ENCODE results near the gene GPATCH1.

- TF ChIP-seq, protein P1, sequence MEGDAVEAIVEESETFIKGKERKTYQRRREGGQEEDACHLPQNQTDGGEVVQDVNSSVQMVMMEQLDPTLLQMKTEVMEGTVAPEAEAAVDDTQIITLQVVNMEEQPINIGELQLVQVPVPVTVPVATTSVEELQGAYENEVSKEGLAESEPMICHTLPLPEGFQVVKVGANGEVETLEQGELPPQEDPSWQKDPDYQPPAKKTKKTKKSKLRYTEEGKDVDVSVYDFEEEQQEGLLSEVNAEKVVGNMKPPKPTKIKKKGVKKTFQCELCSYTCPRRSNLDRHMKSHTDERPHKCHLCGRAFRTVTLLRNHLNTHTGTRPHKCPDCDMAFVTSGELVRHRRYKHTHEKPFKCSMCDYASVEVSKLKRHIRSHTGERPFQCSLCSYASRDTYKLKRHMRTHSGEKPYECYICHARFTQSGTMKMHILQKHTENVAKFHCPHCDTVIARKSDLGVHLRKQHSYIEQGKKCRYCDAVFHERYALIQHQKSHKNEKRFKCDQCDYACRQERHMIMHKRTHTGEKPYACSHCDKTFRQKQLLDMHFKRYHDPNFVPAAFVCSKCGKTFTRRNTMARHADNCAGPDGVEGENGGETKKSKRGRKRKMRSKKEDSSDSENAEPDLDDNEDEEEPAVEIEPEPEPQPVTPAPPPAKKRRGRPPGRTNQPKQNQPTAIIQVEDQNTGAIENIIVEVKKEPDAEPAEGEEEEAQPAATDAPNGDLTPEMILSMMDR (IDR thresholded peaks at IDR 0.05), result no peak
- TF ChIP-seq POLR2A (IDR thresholded peaks at IDR 0.05; ENCODE audit: low read depth), result no peak
Observed at GRCh38 chr19:33064792-33065550, 16.0 kb upstream of the GPATCH1 start, which contains the start of gene RHPN2.
